Astrocyte of the cerebellum (primary cell): ENCODE results near the gene WWC2.

Experiments
- DNase-seq: peaks from one replicate; pipeline ENCODE4 v3.0.0-alpha.2; 2011; ENCODE audit warnings: low read depth
- H3K4me3 ChIP-seq: 2 replicates; pipeline ENCODE4 v1.5.1; 2011; ENCODE audit warnings: mild to moderate bottlenecking, low read depth, low read length, moderate library complexity
- CTCF ChIP-seq: IDR thresholded peaks from 2 replicates; pipeline ENCODE4 v1.5.1; 2012; ENCODE audit warnings: low read length, low read depth, moderate library complexity, mild to moderate bottlenecking; ENCODE audit errors: missing control alignments
- in situ Hi-C: cut with HindIII; loops from 2 replicates; pipeline ENCODE4 v1.10.0; 2017; ENCODE audit warnings: low sequenced_read_pairs

WWC2 gene

GRCh38 chr4:183163135-183163534 is 64.1 kb downstream of the WWC2 start:
- DNase-seq, result no peak
- H3K4me3 ChIP-seq, result no peak overlapping the region
- in situ Hi-C loops, result no loop called here
- TF ChIP-seq CTCF, result no peak

- H3K4me3 ChIP-seq, result no peak overlapping the region
- in situ Hi-C loops, result no loop called here
- no peak for DNase-seq
- no peak for TF ChIP-seq CTCF
Observed at GRCh38 chr4:183164963-183165362, 65.9 kb downstream of the WWC2 start.

- DNase-seq, result no peak
- no peak overlapping the region for H3K4me3 ChIP-seq
- TF ChIP-seq CTCF, result no peak
- in situ Hi-C loops, result no loop called here
Observed at GRCh38 chr4:183165376-183165775, 66.3 kb downstream of the WWC2 start.

GRCh38 chr4:183170894-183171293 is 71.8 kb downstream of the WWC2 start:
- DNase-seq, result no peak
- in situ Hi-C loops, result no loop called here
- H3K4me3 ChIP-seq, result no peak overlapping the region
- TF ChIP-seq CTCF, result no peak

GRCh38 chr4:183171484-183172267 is 72.6 kb downstream of the WWC2 start:
- in situ Hi-C loops, result no loop called here
- TF ChIP-seq CTCF, result no peak
- no peak overlapping the region for H3K4me3 ChIP-seq
- DNase-seq, result no peak

GRCh38 chr4:183172881-183173280 is 73.8 kb downstream of the WWC2 start:
- in situ Hi-C loops, result no loop called here
- H3K4me3 ChIP-seq, result no peak overlapping the region
- DNase-seq, result no peak
- TF ChIP-seq CTCF, result no peak
